ENCODE results near the gene CDH13.

The CDH13 gene

GRCh38 chr16:82628711-82629110 lies 1.9 kb downstream of the CDH13 start:
- no peak for DNase-seq (ENCODE audit: low spot score)

GRCh38 chr16:82629441-82630027 lies 2.8 kb downstream of the CDH13 start:
- no peak for DNase-seq (ENCODE audit: low spot score)

GRCh38 chr16:82630219-82630618 lies 3.5 kb downstream of the CDH13 start:
- no peak for DNase-seq (ENCODE audit: low spot score)

- peak; percentile 42 for DNase-seq (ENCODE audit: low spot score)
Observed at GRCh38 chr16:82630688-82631087, 3.9 kb downstream of the CDH13 start.

GRCh38 chr16:82631701-82632685 lies 5.2 kb downstream of the CDH13 start:
- DNase-seq (ENCODE audit: low spot score): no peak

GRCh38 chr16:82633964-82634600 lies 7.3 kb downstream of the CDH13 start:
- peak; percentile 85 for DNase-seq (ENCODE audit: low spot score)

- no peak for DNase-seq (ENCODE audit: low spot score)
Observed at GRCh38 chr16:82634955-82635610, 8.3 kb downstream of the CDH13 start.

GRCh38 chr16:82636485-82636884 lies 9.7 kb downstream of the CDH13 start:
- no peak for DNase-seq (ENCODE audit: low spot score)

GRCh38 chr16:82636958-82637357 lies 10.2 kb downstream of the CDH13 start:
- DNase-seq (ENCODE audit: low spot score): no peak

- DNase-seq (ENCODE audit: low spot score): no peak
Observed at GRCh38 chr16:82638095-82638798, 11.5 kb downstream of the CDH13 start.

- no peak for DNase-seq (ENCODE audit: low spot score)
Observed at GRCh38 chr16:82639263-82639662, 12.5 kb downstream of the CDH13 start.

- peak; percentile 49 for DNase-seq (ENCODE audit: low spot score)
Observed at GRCh38 chr16:82639666-82640336, 13.0 kb downstream of the CDH13 start.

- DNase-seq (ENCODE audit: low spot score): no peak
Observed at GRCh38 chr16:82641336-82641984, 14.7 kb downstream of the CDH13 start.

GRCh38 chr16:82643136-82643535 lies 16.4 kb downstream of the CDH13 start:
- no peak for DNase-seq (ENCODE audit: low spot score)

- no peak for DNase-seq (ENCODE audit: low spot score)
Observed at GRCh38 chr16:82643936-82644630, 17.3 kb downstream of the CDH13 start.

GRCh38 chr16:82646504-82646903 lies 19.7 kb downstream of the CDH13 start:
- no peak for DNase-seq (ENCODE audit: low spot score)

- DNase-seq (ENCODE audit: low spot score): no peak
Observed at GRCh38 chr16:82649766-82650165, 23.0 kb downstream of the CDH13 start.

- DNase-seq (ENCODE audit: low spot score): no peak
Observed at GRCh38 chr16:82650804-82651203, 24.0 kb downstream of the CDH13 start.

- DNase-seq (ENCODE audit: low spot score): no peak
Observed at GRCh38 chr16:82651921-82652601, 25.3 kb downstream of the CDH13 start.

Measured in putamen (tissue), 1 donor.